ENCODE data around the gene FN3K.
A peak's percentile ranks its signal among the peaks of the same experiment; 100 is the strongest.

FN3K gene

GRCh38 chr17:82703935-82704865 is 31.2 kb upstream of the FN3K start:
- no peak for DNase-seq (ENCODE audit: low spot score)

- no peak for DNase-seq (ENCODE audit: low spot score)
Measured at GRCh38 chr17:82704886-82705285, 30.5 kb upstream of the FN3K start.

GRCh38 chr17:82705756-82706155 is 29.7 kb upstream of the FN3K start:
- no peak for DNase-seq (ENCODE audit: low spot score)

GRCh38 chr17:82709024-82709675 is 26.3 kb upstream of the FN3K start:
- no peak for DNase-seq (ENCODE audit: low spot score)

- no peak for DNase-seq (ENCODE audit: low spot score)
Measured at GRCh38 chr17:82709676-82710498, 25.5 kb upstream of the FN3K start.

- DNase-seq (ENCODE audit: low spot score): no peak
Measured at GRCh38 chr17:82710499-82711232, 24.7 kb upstream of the FN3K start.

GRCh38 chr17:82713071-82713723 is 22.2 kb upstream of the FN3K start:
- DNase-seq (ENCODE audit: low spot score): no peak

GRCh38 chr17:82716203-82717010 is 19.0 kb upstream of the FN3K start, which contains the start of gene FN3KRP:
Gene FN3KRP (plus strand): TSS chr17:82716706. CDS start chr17:82716756, 50 bp downstream.
- peak; percentile 93 for DNase-seq (ENCODE audit: low spot score)

- DNase-seq (ENCODE audit: low spot score): no peak
Measured at GRCh38 chr17:82718986-82719685, 16.3 kb upstream of the FN3K start.

GRCh38 chr17:82720204-82720603 is 15.2 kb upstream of the FN3K start:
- no peak for DNase-seq (ENCODE audit: low spot score)

- no peak for DNase-seq (ENCODE audit: low spot score)
Measured at GRCh38 chr17:82722341-82723013, 12.9 kb upstream of the FN3K start.

- no peak for DNase-seq (ENCODE audit: low spot score)
Measured at GRCh38 chr17:82723169-82723807, 12.1 kb upstream of the FN3K start.

- no peak for DNase-seq (ENCODE audit: low spot score)
Measured at GRCh38 chr17:82726427-82726826, 9.0 kb upstream of the FN3K start.

GRCh38 chr17:82729479-82730260 is 5.7 kb upstream of the FN3K start:
- DNase-seq (ENCODE audit: low spot score): no peak

- DNase-seq (ENCODE audit: low spot score): no peak
Measured at GRCh38 chr17:82732118-82732743, 3.2 kb upstream of the FN3K start.

GRCh38 chr17:82736511-82737185 is 1.2 kb downstream of the FN3K start:
- no peak for DNase-seq (ENCODE audit: low spot score)

All from kidney capillary endothelial cell (primary cell).